ENCODE measurements around the gene CH25H.

CH25H gene

DNA sequence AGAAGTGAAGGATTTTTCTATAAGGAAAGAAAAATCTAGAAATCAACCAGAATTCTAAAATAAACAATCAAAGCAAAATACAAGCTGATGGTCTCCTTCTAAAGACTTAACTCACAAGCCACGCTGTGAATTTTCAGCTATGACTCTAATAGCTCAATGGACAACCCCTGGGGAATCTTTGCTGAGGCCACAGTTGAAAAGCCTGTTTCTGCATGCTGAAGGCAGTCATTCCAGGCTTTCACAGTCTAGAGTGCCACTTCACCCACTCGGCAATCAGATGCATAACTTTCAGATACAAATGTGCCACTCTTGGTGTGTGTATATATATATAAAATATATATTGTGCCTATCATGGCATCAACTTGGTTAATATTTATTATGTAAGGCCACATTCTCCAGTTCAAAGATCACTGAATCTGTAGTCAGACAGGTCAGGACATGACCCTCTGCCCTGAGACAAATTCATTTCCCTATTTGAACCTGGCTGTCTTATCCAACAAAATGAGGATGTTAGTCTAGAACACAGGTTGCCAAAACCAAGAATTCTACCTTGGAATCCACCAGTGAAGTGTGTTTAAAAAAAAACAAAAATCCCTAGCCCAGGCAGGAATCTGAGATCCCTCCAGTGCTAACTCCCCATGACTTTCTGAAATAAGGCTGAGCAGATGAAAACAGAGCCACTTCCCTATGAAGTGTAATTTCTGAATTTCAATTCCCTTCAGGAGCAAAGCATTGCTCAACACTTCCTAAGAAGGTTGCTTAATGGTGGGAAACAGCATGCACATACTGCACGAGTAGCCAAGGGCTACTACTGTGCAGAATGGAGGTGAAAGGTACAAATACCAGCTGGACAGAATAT, 34.6 kb upstream of the CH25H start:
- no peak overlapping the region for H3K4me3 ChIP-seq
- H3K4me1 ChIP-seq, result 0 out of 2 replicates have a peak, but pooled peaks cover 2% of the 10 kb centered on the region
- DNase-seq (ENCODE audit: low spot score in 2 of 2), result no peak
- H3K9me3 ChIP-seq, result no peaks in the 10 kb centered on the region
- H3K27me3 ChIP-seq (ENCODE audit: low read depth), result no peaks in the 10 kb centered on the region
- H3K36me3 ChIP-seq (replicated peaks), result no peaks in the 10 kb centered on the region
- in situ Hi-C loops (cut with MboI; ENCODE audit: low sequenced_read_pairs), result no loop called here

DNA sequence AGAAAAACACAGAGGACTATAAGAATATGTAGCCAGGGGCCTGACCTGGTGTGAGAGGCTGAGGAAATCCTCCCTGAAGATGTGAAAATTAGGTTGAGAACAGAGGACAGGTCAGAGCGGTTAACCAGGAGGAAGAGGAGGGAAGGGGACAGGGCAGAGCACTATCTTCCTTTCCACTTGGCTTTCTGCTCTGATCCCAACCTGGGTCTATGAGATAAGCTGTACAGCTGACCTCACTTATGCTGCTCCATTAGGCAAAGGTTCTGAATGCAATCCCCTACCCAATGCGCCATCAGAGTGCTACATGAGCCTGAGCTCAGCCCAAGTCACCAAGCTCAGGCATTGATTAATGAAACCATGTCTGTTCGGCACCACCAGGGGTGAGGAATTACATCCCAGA, 33.9 kb upstream of the CH25H start:
- in situ Hi-C loops (cut with MboI; ENCODE audit: low sequenced_read_pairs), result no loop called here
- DNase-seq (ENCODE audit: low spot score in 2 of 2), result no peak
- Histone ChIP-seq H3K9me3 (no peaks in the 10 kb centered on the region), H3K4me1 (0 out of 2 replicates have a peak, but pooled peaks cover 2% of the 10 kb centered on the region), H3K4me3 (no peak overlapping the region), H3K27me3 (ENCODE audit: low read depth) (no peaks in the 10 kb centered on the region), H3K36me3 (replicated peaks) (no peaks in the 10 kb centered on the region)

DNA sequence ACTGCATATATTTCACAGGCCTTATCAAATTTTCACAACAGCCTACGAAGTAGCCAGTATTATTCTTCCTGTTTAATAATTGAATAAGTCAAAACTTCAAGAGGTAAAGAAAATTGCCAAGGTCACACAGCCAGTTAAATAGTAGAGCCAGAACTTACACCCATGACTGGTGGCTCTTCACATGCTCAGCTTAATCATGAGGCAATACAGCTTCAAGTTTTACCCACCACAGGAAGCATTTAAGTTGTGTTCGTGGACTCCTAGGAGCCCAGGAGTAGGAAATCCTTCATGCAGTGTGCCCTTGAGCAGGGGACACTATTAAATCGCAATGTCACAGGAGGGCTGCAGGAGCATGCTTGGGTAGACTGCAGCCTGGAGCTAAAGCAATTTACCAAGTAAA, 33.4 kb upstream of the CH25H start:
- DNase-seq (ENCODE audit: low spot score in 2 of 2), result no peak
- Histone ChIP-seq H3K27me3 (ENCODE audit: low read depth) (no peaks in the 10 kb centered on the region), H3K9me3 (no peaks in the 10 kb centered on the region), H3K36me3 (replicated peaks) (no peaks in the 10 kb centered on the region), H3K4me3 (no peak overlapping the region), H3K4me1 (0 out of 2 replicates have a peak, but pooled peaks cover 2% of the 10 kb centered on the region)
- in situ Hi-C loops (cut with MboI; ENCODE audit: low sequenced_read_pairs), result no loop called here

- Histone ChIP-seq H3K36me3 (replicated peaks) (no peaks in the 10 kb centered on the region), H3K27me3 (ENCODE audit: low read depth) (no peaks in the 10 kb centered on the region), H3K9me3 (no peaks in the 10 kb centered on the region), H3K4me1 (0 out of 2 replicates have a peak, but pooled peaks cover 2% of the 10 kb centered on the region), H3K4me3 (no peak overlapping the region)
- in situ Hi-C loops (cut with MboI; ENCODE audit: low sequenced_read_pairs), result no loop called here
- no peak for DNase-seq (ENCODE audit: low spot score in 2 of 2)
Measured at GRCh38 chr10:89238956-89239644, 32.0 kb upstream of the CH25H start.

- H3K4me3 ChIP-seq, result no peak overlapping the region
- no peaks in the 10 kb centered on the region for H3K36me3 ChIP-seq (replicated peaks)
- DNase-seq (ENCODE audit: low spot score in 2 of 2), result no peak
- no peaks in the 10 kb centered on the region for H3K27me3 ChIP-seq (ENCODE audit: low read depth)
- 0 out of 2 replicates have a peak, but pooled peaks cover 2% of the 10 kb centered on the region for H3K4me1 ChIP-seq
- no peaks in the 10 kb centered on the region for H3K9me3 ChIP-seq
- in situ Hi-C loops (cut with MboI; ENCODE audit: low sequenced_read_pairs), result no loop called here
Measured at GRCh38 chr10:89237849-89238248, 30.7 kb upstream of the CH25H start.

- no peak overlapping the region for H3K4me3 ChIP-seq
- no peaks in the 10 kb centered on the region for H3K4me1 ChIP-seq
- H3K27me3 ChIP-seq (ENCODE audit: low read depth), result no peaks in the 10 kb centered on the region
- no peaks in the 10 kb centered on the region for H3K9me3 ChIP-seq
- in situ Hi-C loops (cut with MboI; ENCODE audit: low sequenced_read_pairs), result no loop called here
- DNase-seq (ENCODE audit: low spot score in 2 of 2), result no peak
- no peaks in the 10 kb centered on the region for H3K36me3 ChIP-seq (replicated peaks)
Measured at GRCh38 chr10:89236226-89236797, 29.2 kb upstream of the CH25H start.

DNA sequence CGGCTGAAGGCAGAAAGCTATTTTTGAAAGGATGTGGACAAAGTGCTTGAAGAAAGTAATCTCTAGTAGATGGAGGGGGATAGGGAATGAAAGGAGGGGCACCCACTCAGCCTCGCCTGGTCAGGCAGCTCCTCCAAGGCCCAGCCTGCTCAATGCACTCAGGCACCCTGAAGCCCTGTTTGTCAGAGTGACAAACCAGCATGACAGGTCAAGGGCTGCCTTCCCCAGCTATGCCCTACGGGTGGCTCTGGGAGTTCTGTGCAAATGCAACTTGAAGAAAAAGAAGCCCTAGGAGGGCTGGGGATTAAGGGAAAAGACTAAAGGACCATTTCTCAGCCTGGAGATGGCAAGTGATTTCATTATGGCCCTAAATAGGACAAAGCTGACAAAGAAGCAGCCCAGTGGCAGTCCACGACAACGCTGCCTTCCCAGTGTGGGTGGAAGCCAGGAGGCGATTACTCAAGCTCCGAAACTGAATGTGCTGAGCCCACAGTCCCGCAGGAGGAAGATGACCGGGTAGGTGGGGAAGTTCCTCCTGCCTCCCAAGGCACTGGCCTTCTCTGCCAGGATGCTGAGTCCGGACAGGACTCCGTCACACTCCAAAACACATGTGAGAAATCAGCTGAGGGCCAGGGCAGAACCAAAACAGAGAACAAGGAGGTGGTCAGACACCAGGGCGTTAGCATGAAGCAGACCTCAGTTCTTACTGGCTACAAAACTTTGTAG, 28.1 kb upstream of the CH25H start:
- in situ Hi-C loops (cut with MboI; ENCODE audit: low sequenced_read_pairs), result no loop called here
- Histone ChIP-seq H3K36me3 (replicated peaks) (no peaks in the 10 kb centered on the region), H3K27me3 (ENCODE audit: low read depth) (no peaks in the 10 kb centered on the region), H3K4me1 (no peaks in the 10 kb centered on the region), H3K9me3 (no peaks in the 10 kb centered on the region), H3K4me3 (no peak overlapping the region)
- no peak for DNase-seq (ENCODE audit: low spot score in 2 of 2)

DNA sequence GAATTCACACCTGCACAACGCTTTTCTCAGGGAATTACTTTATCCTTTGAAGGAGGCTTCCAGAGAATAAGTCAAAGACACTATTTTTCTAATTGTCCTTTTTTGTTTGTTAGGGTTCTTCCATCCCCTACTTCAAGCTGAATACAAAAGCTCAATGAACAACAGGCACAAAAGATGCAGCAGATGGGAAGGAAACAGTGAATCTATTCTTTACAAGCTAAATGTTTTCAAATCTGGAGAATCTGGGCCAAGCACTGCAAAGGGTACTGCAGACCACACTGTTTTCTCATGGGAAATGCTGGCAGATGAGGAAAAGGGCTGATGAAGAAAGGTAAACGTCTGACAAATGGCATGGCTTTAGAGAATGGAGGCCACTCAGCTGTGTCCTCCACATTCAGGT, 25.9 kb upstream of the CH25H start:
- H3K4me1 ChIP-seq, result no peaks in the 10 kb centered on the region

GRCh38 chr10:89228962-89229361, 21.8 kb upstream of the CH25H start:
- H3K9me3 ChIP-seq, result no peaks in the 10 kb centered on the region
- no peaks in the 10 kb centered on the region for H3K27me3 ChIP-seq (ENCODE audit: low read depth)
- no peak for DNase-seq (ENCODE audit: low spot score in 2 of 2)
- peaks cover 10% of the 10 kb centered on the region for H3K4me1 ChIP-seq
- no peak overlapping the region for H3K4me3 ChIP-seq
- no peaks in the 10 kb centered on the region for H3K36me3 ChIP-seq (replicated peaks)
- in situ Hi-C loops (cut with MboI; ENCODE audit: low sequenced_read_pairs), result loop anchor here (10.0 kb wide), 1 partner anchor 394 kb away; no protein-coding TSS in a partner anchor

More for the DNA sequence above, 25.9 kb upstream of the CH25H start:
- Histone ChIP-seq H3K36me3 (replicated peaks) (no peaks in the 10 kb centered on the region), H3K27me3 (ENCODE audit: low read depth) (no peaks in the 10 kb centered on the region), H3K9me3 (no peaks in the 10 kb centered on the region), H3K4me3 (no peak overlapping the region)
- in situ Hi-C loops (cut with MboI; ENCODE audit: low sequenced_read_pairs), result no loop called here
- no peak for DNase-seq (ENCODE audit: low spot score in 2 of 2)

DNA sequence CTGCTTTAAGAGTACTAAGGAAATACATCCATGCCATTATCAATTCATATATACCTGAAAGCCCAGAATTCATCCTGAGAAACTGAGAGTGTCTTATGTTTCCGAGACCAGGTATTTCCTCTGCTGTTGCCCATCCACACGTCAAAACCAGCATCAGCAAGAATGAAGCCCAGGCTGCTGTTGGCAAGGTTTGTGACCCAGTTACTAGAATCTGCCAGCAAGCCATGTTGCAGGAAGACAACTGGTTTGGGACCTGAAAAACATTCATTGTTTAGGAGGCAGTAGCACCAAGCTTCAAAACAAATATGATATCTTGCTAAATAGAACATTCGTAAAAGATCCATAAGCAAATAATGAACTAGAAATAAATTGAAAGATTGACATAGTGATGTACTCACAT, 21.0 kb upstream of the CH25H start:
- Histone ChIP-seq H3K4me1 (peaks cover 10% of the 10 kb centered on the region), H3K4me3 (no peak overlapping the region), H3K9me3 (no peaks in the 10 kb centered on the region), H3K27me3 (ENCODE audit: low read depth) (no peaks in the 10 kb centered on the region), H3K36me3 (replicated peaks) (no peaks in the 10 kb centered on the region)
- in situ Hi-C loops (cut with MboI; ENCODE audit: low sequenced_read_pairs), result loop anchor here (10.0 kb wide), 1 partner anchor 393 kb away; no protein-coding TSS in a partner anchor
- DNase-seq (ENCODE audit: low spot score in 2 of 2), result no peak

GRCh38 chr10:89226891-89227290, 19.8 kb upstream of the CH25H start:
- Histone ChIP-seq H3K4me3 (no peak overlapping the region), H3K27me3 (ENCODE audit: low read depth) (no peaks in the 10 kb centered on the region), H3K9me3 (no peaks in the 10 kb centered on the region), H3K4me1 (peaks cover 10% of the 10 kb centered on the region), H3K36me3 (replicated peaks) (no peaks in the 10 kb centered on the region)
- in situ Hi-C loops (cut with MboI; ENCODE audit: low sequenced_read_pairs), result loop anchor here (10.0 kb wide), 1 partner anchor 392 kb away; no protein-coding TSS in a partner anchor
- DNase-seq (ENCODE audit: low spot score in 2 of 2), result no peak

DNA sequence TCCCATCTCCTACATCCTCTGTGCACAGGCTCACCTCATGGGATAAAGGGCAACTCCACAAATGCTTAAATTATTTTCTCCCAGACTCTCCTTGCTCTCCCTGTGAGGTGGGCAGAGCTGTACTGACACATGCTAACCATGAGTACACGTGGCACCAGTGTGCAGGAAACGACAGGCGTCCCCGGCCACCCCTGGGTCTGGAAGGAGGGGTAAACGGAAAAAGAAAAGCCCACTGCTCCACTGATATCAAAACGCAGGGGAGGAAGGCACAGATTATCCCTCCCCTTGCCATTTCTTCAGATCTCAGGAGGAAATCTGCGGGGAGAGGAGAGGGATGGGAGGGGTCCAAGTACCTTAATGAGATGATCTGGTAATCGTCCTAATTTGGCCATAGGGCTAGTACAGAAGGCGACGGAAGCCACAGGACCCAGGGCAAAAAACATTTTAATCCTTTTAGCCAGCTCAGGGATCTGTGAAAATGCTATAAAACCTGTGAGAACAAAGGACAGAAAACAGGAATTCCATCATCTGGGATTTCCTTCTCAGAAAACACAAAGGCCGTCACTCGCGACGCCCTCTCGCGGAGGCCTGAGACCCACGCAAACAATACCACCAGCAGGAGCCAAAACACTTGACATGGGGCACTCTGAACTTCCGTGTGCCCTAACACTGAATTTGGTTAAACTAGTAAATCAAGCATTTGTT, 17.8 kb upstream of the CH25H start:
- H3K4me3 ChIP-seq, result no peak overlapping the region
- H3K36me3 ChIP-seq (replicated peaks), result no peaks in the 10 kb centered on the region
- in situ Hi-C loops (cut with MboI; ENCODE audit: low sequenced_read_pairs), result loop anchor here (10.0 kb wide), 1 partner anchor 390 kb away; no protein-coding TSS in a partner anchor
- DNase-seq (ENCODE audit: low spot score in 2 of 2), result peak; percentile 28 to 37
- no peaks in the 10 kb centered on the region for H3K27me3 ChIP-seq (ENCODE audit: low read depth)
- H3K9me3 ChIP-seq, result no peaks in the 10 kb centered on the region
- H3K4me1 ChIP-seq, result peaks cover 10% of the 10 kb centered on the region

- Histone ChIP-seq H3K4me3 (no peak overlapping the region), H3K36me3 (replicated peaks) (no peaks in the 10 kb centered on the region), H3K4me1 (peaks cover 10% of the 10 kb centered on the region), H3K9me3 (no peaks in the 10 kb centered on the region), H3K27me3 (ENCODE audit: low read depth) (no peaks in the 10 kb centered on the region)
- no peak for DNase-seq (ENCODE audit: low spot score in 2 of 2)
- in situ Hi-C loops (cut with MboI; ENCODE audit: low sequenced_read_pairs), result loop anchor here (10.0 kb wide), 1 partner anchor 387 kb away; no protein-coding TSS in a partner anchor
Measured at GRCh38 chr10:89221919-89222318, 14.8 kb upstream of the CH25H start.

All from HAP-1 (cell line).